Gastrocnemius medialis (tissue), 4 donors: ENCODE measurements around the gene CA10.

Source experiments
- POLR2A ChIP-seq, 2 donors: fragments of 450-650 bp; IDR thresholded peaks; one replicate each; pipeline ENCODE4 v1.6.1; 2017; ENCODE audit warnings: antibody characterized with exemption in 2 of 2, mild to moderate bottlenecking in 2 of 2, moderate library complexity in 2 of 2
- TF ChIP-seq, protein P1 (sequence below), 5 experiments: fragments of 450-650 bp in 3 of 5; fragments of 200-600 bp in 2 of 5; sonication (generic) in 2 of 5; IDR thresholded peaks in 4 of 5; conservative IDR thresholded peaks in 1 of 5; 1 replicate in 4 of 5; 2 replicates in 1 of 5; pipeline ENCODE4 v1.5.1; 2016 to 2019; ENCODE audit warnings: antibody characterized with exemption in 5 of 5, mild to moderate bottlenecking in 3 of 5, moderate library complexity in 3 of 5

DNA sequence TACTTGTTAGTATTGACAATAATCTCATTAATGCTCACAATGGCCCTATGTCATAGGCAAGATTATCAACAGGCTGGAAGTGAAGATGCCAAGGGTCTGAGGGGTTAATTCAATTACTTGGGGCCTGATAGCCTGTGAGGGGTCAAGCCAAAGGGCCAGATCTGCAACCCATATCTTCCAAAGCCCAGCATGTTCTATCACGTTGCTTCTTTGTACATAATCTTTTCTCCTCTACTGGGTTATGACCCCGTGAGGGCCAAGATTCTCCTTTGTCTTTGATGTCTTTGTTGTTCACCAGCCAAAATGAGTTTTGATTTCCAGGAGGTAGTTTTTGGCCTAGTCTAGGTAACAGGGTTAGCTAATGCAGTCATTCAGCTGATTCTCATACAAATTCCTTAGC, 551.0 kb downstream of the CA10 start:
- no peak for TF ChIP-seq POLR2A (IDR thresholded peaks at IDR 0.05)
- TF ChIP-seq, protein P1, sequence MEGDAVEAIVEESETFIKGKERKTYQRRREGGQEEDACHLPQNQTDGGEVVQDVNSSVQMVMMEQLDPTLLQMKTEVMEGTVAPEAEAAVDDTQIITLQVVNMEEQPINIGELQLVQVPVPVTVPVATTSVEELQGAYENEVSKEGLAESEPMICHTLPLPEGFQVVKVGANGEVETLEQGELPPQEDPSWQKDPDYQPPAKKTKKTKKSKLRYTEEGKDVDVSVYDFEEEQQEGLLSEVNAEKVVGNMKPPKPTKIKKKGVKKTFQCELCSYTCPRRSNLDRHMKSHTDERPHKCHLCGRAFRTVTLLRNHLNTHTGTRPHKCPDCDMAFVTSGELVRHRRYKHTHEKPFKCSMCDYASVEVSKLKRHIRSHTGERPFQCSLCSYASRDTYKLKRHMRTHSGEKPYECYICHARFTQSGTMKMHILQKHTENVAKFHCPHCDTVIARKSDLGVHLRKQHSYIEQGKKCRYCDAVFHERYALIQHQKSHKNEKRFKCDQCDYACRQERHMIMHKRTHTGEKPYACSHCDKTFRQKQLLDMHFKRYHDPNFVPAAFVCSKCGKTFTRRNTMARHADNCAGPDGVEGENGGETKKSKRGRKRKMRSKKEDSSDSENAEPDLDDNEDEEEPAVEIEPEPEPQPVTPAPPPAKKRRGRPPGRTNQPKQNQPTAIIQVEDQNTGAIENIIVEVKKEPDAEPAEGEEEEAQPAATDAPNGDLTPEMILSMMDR (IDR thresholded peaks at IDR 0.05 in 4 of 5, conservative IDR thresholded peaks at IDR 0.05 in 1 of 5): no peak
